Sigmoid colon (tissue), 7 donors: Measurements from ENCODE around the gene IQCE. TPM values are rescaled to one million over a fixed set of nuclear protein-coding genes. Genes with fewer than 3 reads are reported as not detected.

Experiments used
- DNase-seq: peaks from one replicate; pipeline ENCODE4 v3.0.0-alpha.2; 2019
- H3K27ac ChIP-seq, 4 donors: fragments of 200-600 bp; sonication (generic); one replicate each; pipeline ENCODE4 v1.5.1; 2016 to 2019; ENCODE audit warnings: mild to moderate bottlenecking in 1 of 4
- H3K27me3 ChIP-seq, 3 donors: fragments of 200-600 bp; sonication (generic); one replicate each; pipeline ENCODE4 v1.5.1; 2019; ENCODE audit warnings: mild to moderate bottlenecking in 1 of 3
- H3K36me3 ChIP-seq, 4 donors: fragments of 200-600 bp; sonication (generic); one replicate each; pipeline ENCODE4 v1.5.1; 2016 to 2019
- H3K4me1 ChIP-seq, 4 donors: fragments of 200-600 bp; sonication (generic); one replicate each; pipeline ENCODE4 v1.5.1; 2017 to 2019
- H3K4me3 ChIP-seq, 4 donors: fragments of 200-600 bp; sonication (generic); one replicate each; pipeline ENCODE4 v1.5.1; 2017 to 2019; ENCODE audit warnings: mild to moderate bottlenecking in 2 of 4, moderate library complexity in 1 of 4
- H3K9me3 ChIP-seq, 4 donors: fragments of 200-600 bp in 3 of 4; sonication (generic) in 3 of 4; one replicate each; pipeline versions ENCODE4 v1.5.1 to v1.6.1; 2013 to 2019
- EP300 ChIP-seq, 4 donors: sonication (generic); formaldehyde crosslinking; IDR thresholded peaks; one replicate each; pipeline ENCODE4 v1.6.1; 2017; ENCODE audit warnings: antibody characterized with exemption in 4 of 4
- POLR2A ChIP-seq, 2 donors: fragments of 450-650 bp; IDR thresholded peaks; one replicate each; pipeline ENCODE4 v1.6.1; 2016; ENCODE audit warnings: antibody characterized with exemption in 2 of 2, mild to moderate bottlenecking in 2 of 2, moderate library complexity in 2 of 2
- POLR2AphosphoS5 ChIP-seq, 4 donors: sonication (generic); formaldehyde crosslinking; IDR thresholded peaks; one replicate each; pipeline ENCODE4 v1.6.1; 2017; ENCODE audit warnings: antibody characterized with exemption in 4 of 4
- WGBS, 2 donors: extraction: QIAGEN DNeasy Blood & Tissue Kit; methylation state at CpG; one replicate each; pipeline ENCODE4 v1.1.7; 2013; 5-methylcytosine and 5-hydroxymethylcytosine counted together
- intact Hi-C: fragments of 100-400 bp; cut with DNase I; formaldehyde crosslinking; loops from one replicate; pipeline ENCODE4 v1.15.1; 2023
- polyA plus RNA-seq, 3 donors: library from polyadenylated mRNA; stranded (reverse); fragments of 200-250 nt; gene quantifications; one replicate each; pipeline ENCODE4 v1.2.3, GENCODE V29; 2013
- total RNA-seq, 4 donors: library from RNA; depleted of rRNA; stranded (reverse); fragments of >200 nt; gene quantifications; one replicate each; pipeline ENCODE4 v1.1.0, GENCODE V29; 2016
- TF ChIP-seq, protein P1 (sequence below), 4 experiments: fragments of 450-650 bp in 3 of 4; fragments of 200-600 bp in 1 of 4; IDR thresholded peaks; one replicate each; pipeline ENCODE4 v1.5.1; 2016 to 2019; ENCODE audit warnings: antibody characterized with exemption in 4 of 4, mild to moderate bottlenecking in 3 of 4, moderate library complexity in 2 of 4
- donor health status: healthy with polysubstance abuse.
- donor health status: Bipolar disorder and iron deficiency.
- donor health status: healthy.

IQCE gene
- total and polyA plus RNA-seq, 7 donors, result 6.4 to 22.4 (median 9.6) TPM

DNA sequence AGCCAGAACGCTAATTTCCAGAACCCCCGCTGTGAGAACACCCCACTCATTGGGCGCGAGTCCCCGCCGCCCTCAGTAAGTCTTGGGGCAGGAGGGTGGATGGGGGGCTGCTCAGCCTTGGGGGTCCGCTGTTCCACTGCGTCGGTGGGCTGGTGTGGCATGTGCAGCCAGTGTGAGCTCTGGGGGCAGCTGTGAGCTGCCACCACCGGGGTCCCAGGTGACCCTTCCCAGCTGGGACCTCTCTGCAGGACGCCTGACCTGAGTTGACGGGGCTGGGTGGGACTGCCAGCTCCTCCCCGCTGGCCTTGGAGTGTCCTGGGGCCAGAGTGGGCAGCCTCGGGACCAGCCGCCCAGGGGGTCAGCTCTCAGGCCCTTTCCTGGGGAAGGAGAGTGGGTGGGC, 100.2 kb downstream of the IQCE start:
- no peak for TF ChIP-seq POLR2AphosphoS5 (IDR thresholded peaks at IDR 0.05)
- no peak for TF ChIP-seq EP300 (IDR thresholded peaks at IDR 0.05)
- TF ChIP-seq POLR2A (IDR thresholded peaks at IDR 0.05), result no peak
- TF ChIP-seq, protein P1, sequence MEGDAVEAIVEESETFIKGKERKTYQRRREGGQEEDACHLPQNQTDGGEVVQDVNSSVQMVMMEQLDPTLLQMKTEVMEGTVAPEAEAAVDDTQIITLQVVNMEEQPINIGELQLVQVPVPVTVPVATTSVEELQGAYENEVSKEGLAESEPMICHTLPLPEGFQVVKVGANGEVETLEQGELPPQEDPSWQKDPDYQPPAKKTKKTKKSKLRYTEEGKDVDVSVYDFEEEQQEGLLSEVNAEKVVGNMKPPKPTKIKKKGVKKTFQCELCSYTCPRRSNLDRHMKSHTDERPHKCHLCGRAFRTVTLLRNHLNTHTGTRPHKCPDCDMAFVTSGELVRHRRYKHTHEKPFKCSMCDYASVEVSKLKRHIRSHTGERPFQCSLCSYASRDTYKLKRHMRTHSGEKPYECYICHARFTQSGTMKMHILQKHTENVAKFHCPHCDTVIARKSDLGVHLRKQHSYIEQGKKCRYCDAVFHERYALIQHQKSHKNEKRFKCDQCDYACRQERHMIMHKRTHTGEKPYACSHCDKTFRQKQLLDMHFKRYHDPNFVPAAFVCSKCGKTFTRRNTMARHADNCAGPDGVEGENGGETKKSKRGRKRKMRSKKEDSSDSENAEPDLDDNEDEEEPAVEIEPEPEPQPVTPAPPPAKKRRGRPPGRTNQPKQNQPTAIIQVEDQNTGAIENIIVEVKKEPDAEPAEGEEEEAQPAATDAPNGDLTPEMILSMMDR (IDR thresholded peaks at IDR 0.05), result no peak
- Histone ChIP-seq H3K27ac (no peak overlapping the region), H3K4me3 (no peak overlapping the region), H3K9me3 (no peaks in the 10 kb centered on the region), H3K36me3 (peaks cover 0 to 29% (median 9%) of the 10 kb centered on the region in 4 donors), H3K4me1 (peaks cover 0 to 10% (median 0%) of the 10 kb centered on the region in 4 donors), H3K27me3 (no peaks in the 10 kb centered on the region)
- DNase-seq, result no peak
- WGBS, 2 donors, result 94 to 95% methylated on average over 15 of the region's 15 CpGs
- intact Hi-C loops, result no loop called here

DNA sequence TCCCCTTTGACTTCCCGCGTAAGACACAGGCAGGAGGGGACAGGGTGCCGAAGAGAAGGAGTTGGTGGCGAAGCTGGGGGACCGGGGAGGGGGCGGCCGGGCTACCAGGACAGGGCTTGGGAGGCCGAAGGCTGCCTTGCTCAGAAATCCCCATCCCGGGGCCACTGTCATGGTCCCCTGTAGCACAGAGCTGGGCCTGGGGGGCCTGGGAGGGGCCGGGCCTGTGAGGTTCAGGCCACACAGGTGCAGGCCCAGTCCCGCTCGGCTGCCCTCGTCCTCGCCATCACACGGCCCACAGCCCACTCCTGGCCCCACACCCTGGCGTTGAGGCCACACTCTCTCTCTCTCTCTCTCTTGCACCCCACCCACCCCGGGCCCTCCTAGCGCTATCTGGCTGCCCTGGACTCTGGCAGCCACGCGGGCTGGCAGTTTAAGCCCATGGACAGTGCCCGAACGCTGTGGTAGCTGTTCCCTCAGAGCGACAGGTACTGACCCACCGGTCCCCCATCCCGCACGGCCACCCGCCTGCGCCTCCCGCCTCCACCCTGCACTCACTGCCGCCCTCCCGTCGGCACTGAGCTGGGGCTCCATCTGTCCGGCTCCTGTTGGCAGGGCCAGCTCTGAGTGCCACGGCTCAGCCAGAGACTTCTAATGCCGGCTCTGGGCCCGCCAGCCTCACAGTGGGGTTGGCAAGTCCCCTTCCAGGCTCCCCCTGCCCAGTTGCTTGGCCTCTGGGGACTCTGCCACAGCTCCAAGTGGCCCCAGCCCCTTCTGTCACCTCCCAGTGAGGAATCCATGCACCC, 101.0 kb downstream of the IQCE start:
- H3K4me1 ChIP-seq, result peaks cover 0 to 10% (median 0%) of the 10 kb centered on the region in 4 donors
- WGBS, 2 donors, result 91 to 92% methylated on average over 36 of the region's 36 CpGs
- H3K4me3 ChIP-seq, result no peak overlapping the region
- H3K36me3 ChIP-seq, result peaks cover 0 to 29% (median 9%) of the 10 kb centered on the region in 4 donors
- no peak overlapping the region for H3K27ac ChIP-seq
- no peaks in the 10 kb centered on the region for H3K9me3 ChIP-seq
- TF ChIP-seq POLR2AphosphoS5 (IDR thresholded peaks at IDR 0.05), result no peak
- no peak for TF ChIP-seq EP300 (IDR thresholded peaks at IDR 0.05)
- TF ChIP-seq POLR2A (IDR thresholded peaks at IDR 0.05), result no peak
- TF ChIP-seq, protein P1 (IDR thresholded peaks at IDR 0.05), result no peak
- DNase-seq, result no peak
- H3K27me3 ChIP-seq, result no peaks in the 10 kb centered on the region
- intact Hi-C loops, result no loop called here

DNA sequence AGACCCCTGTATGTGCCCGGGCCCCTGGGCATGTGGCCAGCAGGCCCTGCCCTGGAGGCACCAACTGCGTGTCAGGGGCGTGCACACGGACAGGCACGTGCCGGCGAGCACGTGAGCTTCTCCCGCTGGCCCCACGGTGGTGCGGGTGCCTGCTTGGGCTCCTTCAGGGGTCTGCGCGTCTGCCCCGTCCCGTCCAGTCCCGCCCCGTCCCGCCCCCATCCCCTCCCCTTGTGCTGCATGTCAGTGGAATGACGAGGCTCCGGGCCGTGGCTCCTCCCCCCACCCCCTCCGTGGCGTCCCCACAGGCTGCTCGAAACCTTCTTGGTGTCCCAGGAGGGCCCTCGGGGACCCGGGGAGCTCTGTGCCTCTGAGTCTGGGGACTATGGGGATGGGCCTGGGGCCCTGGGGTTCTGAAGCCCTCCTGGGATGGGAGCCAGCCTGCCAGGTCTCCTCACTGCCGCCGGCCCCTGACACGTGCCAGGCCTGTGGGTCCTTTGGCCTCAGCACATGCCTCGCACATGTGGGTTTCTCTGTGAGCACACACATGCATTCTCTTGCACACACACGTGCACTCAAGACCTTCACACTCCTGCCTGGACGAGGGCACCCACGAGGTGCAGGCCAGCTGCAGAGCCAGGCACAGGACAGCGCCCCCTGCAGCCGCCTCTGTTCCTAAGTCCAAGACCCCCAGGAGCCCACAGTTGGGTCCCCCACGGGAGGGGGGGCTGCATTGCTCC, 101.7 kb downstream of the IQCE start:
- peaks cover 0 to 29% (median 9%) of the 10 kb centered on the region in 4 donors for H3K36me3 ChIP-seq
- intact Hi-C loops, result no loop called here
- WGBS, 2 donors, result 86% methylated on average over 36 of the region's 36 CpGs
- TF ChIP-seq POLR2AphosphoS5 (IDR thresholded peaks at IDR 0.05) (no peak), EP300 (IDR thresholded peaks at IDR 0.05) (no peak), POLR2A (IDR thresholded peaks at IDR 0.05) (no peak)
- TF ChIP-seq, protein P1 (IDR thresholded peaks at IDR 0.05), result no peak
- DNase-seq, result no peak
- no peaks in the 10 kb centered on the region for H3K27me3 ChIP-seq
- H3K27ac ChIP-seq, result no peak overlapping the region
- H3K4me3 ChIP-seq, result no peak overlapping the region
- H3K4me1 ChIP-seq, result peaks cover 0 to 10% (median 0%) of the 10 kb centered on the region in 4 donors
- H3K9me3 ChIP-seq, result no peaks in the 10 kb centered on the region

DNA sequence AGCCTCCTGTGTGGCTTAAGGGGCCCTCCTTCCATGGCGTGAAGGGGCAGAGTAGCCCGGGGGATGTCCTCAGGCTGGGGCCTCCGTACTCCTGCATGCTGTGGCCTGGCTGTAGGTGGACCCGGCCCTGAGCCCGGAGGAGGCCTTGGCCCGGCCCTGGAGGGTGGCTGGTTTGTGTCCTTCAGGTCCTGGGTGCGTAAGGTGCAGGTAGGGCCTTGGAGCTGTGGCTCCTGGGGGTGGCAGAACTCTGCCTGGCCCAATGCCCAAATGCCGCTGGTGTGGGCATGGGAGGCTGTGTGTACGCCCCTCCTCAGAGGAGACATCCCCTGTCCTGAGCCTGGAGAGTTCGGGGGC, 102.3 kb downstream of the IQCE start:
- Histone ChIP-seq H3K4me1 (peaks cover 0 to 10% (median 0%) of the 10 kb centered on the region in 4 donors), H3K27ac (no peak overlapping the region), H3K4me3 (no peak overlapping the region), H3K27me3 (no peaks in the 10 kb centered on the region), H3K9me3 (no peaks in the 10 kb centered on the region), H3K36me3 (peaks cover 0 to 27% (median 8%) of the 10 kb centered on the region in 4 donors)
- WGBS, 2 donors, result 85 to 94% methylated on average over 10 of the region's 10 CpGs
- intact Hi-C loops, result no loop called here
- DNase-seq, result no peak
- TF ChIP-seq, protein P1 (IDR thresholded peaks at IDR 0.05), result no peak
- TF ChIP-seq EP300 (IDR thresholded peaks at IDR 0.05) (no peak), POLR2A (IDR thresholded peaks at IDR 0.05) (no peak), POLR2AphosphoS5 (IDR thresholded peaks at IDR 0.05) (no peak)
